CD4-positive, alpha-beta T cell treated with Interleukin-4 for 1 hour (primary cell): ENCODE measurements around the gene FADS3.
A peak's percentile ranks its signal among the peaks of the same experiment; 100 is the strongest.

Experiments
- DNase-seq, 2 donors: peaks; one replicate each; pipeline ENCODE4 v3.0.0-alpha.2; 2020 to 2022

Gene FADS3

DNA sequence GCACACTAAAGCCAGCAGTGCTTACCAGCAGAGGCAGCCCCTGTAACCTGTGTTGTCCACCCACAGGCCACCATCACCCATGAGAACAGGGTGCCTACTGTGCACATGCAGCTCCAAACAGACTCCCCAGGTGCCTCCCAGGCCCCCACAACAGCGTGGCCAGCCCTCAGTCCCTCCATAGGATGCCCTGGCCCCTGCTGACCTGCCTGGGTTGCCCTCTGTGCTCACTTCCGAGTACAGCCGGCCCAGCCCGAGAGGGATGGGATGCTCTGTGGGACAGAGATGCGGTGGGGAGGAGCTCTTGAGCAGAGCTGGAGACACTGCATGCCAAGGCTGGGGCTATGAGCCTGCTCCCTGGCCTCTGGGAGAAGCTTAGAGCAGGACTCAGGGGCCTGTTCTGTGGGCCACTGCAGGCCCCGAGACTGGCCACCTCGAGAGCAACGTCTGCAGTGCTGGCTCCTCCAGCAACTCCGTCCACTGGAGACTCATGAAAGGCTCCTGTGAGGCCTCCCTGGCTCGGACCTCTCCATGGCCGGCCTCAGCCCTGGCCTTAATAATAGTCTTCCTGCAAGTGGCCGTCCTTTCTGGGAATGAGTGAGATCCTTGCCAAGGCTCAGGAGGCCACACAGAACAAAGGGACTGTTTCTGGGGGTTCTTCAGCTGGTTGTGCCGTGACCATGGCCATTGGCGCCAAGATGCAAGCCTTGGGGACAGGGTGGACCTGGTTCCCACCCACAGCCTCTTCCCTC, 36.2 kb downstream of the FADS3 start:
- no peak for DNase-seq

DNA sequence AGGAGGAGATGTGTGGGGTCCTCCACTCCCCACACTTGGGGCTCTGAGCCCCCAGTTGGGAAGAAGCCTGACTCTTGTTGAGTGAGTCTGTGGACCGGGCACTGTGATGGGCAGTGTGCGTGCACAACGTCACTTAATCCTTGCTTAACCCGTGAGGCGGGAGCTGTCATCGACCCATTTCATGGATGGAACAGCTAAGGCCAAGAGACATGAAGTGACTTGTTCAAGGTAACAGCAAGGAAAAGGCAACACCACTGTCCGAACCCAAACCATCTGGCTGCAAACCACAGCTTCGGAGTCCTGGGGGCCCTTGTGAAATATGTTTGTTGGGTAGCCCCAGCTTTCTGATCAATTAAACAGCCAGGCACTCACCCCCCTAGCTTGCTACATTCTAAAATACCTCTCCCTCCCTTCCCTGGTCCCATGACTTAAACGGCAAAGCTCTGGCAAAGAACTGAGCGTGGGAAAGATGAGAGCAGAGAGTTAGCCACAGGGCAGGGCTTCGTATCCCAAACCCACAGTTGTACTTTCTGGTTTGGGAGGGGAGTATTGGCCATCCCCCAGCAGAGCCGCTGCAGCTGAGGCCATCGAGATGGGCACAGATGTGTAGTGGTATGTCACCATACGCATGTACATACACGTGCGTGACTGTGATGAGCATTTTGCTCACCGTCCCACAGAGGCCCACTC, 37.0 kb downstream of the FADS3 start:
- DNase-seq = no peak

DNA sequence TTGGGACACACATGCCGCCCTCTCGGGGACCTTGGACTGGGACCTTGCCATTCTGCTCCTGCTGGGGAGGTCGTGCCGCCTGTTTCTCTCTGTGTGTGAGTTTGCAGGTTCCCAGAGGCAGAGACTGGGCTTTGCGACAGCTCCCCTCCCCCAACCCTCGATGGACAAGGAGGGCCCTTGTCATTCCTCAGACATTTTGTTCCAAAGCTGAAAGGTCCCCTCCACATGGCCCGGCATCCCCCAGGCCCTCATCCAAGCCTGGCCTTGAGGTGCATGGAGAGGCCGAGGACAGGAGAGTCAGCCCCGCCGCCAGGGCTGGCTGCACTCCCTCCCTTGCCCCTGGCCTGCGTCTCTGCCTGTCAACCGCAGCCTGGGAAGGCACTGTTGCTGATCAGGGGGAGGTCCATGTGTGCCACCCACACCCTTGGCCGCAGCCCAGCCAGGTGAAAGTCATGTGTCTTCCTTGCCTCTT, 37.6 kb downstream of the FADS3 start:
- DNase-seq = no peak

DNA sequence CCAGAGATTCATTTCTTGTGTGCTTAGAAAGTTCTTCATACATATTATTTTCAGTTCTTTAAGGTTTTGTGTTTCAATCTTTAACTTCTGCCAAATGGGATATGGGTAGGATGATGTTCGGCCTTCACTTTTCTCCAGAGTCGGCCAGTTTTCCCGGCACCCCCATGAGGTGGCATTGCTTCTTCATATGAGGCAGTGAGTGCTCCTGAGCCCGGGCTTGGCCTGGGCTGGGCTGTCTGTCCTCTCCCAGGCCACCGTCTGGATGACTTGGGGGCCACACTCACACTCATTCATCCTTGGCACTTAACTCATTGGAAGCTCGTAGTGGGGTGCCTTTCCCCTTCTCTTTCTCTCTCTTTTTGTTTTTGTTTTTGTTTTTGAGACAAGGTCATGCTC, 39.4 kb downstream of the FADS3 start:
- no peak for DNase-seq

DNA sequence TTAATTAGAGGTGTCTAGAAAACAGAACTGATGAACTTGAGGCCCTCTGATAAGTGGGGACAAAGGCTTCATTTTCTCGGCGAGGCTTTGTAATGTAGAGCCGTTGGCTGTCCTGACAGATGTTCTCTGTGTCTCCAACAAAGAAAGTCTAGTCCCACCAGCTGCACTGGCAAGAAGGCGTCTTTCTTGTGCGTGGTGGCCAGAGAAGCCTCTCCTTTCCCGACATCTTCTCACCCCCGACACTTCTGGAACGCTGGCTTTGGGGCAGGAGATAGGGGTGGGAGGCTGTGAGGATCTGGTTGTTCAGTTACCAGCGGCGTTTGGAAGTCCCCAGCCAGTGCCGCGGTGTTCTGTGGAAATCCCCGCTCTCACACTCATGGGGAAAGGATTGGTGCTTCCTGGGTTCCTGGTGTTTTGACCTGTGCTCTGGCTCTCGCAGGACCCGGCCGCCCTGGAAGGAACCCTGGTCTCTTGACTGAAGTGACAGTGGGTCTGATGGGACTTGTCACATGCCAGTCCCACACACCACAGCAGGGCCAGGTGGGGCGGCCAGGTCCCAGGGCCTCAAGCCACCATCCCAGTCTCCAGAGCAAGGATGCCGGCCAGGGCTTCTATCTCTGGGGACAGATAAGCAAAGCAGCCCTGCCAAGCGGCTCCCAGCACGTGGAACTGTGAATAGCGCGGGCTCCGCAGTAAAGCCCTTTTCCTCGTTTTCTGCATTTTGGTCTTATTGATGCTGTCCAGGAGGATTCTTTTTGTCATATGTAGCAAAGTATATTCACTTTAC, 40.0 kb downstream of the FADS3 start:
- no peak for DNase-seq

DNA sequence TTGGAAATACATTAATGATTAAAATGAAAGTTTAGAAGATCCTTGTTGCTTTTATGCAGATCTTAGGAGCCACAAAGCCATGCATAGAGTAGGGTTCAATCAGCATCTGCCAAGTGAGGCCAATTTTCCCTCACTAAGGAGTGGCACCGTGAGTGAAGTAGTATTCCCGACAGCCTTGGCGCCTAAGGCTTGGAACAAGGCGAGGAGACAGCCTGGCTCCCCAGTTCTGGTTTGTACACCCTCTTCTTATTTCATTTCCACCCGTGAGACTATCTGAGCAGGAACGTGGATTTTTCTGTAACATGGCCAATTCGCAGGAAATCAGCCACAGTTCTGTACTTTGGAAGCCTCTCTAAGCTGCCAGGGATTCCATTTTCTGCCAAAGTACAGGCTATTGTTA, 40.7 kb downstream of the FADS3 start:
- no peak for DNase-seq

DNA sequence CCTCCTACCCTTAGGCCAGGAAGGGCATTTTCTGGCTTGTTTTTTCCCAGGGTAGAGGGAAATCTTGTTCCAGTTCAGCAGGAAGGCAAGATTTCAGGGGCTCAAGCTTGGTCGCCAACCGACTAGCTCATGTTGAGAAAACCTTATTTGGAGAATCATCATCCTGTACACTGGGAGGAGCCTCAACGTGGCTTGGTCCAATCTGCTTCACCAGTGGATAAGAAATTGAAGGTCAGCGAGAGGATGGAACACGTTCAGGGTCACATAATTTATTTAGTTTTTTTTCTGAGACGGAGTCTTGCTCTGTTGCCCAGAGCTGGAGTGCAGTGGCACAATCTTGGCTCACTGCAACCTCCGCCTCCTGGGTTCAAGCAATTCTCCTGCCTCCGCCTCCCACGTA, 42.7 kb downstream of the FADS3 start:
- no peak for DNase-seq

DNA sequence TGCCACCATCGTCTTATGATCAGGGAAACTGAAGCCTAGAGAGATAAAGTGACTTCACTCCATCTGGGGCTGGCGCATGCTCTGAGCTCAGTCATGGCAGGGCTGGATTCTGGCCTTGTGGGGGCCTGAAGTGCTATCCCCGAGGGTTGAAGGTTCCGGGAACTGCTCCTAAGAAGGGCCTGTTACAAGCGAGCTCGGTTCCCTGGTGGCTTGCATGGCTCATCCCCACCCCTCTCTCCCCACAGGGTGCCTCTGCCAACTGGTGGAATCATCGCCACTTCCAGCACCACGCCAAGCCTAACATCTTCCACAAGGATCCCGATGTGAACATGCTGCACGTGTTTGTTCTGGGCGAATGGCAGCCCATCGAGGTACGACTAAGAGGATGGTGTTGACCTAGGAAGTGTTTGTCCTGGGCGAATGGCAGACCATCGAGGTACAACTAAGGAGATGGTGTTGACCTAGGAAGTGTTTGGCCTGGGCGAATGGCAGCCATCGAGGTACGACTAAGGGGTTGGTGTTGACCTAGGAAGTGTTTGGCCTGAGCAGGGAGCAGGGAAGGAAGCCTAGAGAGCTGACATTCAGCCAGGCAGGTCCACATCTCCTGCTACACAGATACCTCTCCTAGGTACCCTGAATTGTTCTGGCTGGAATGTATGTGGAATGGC, 43.3 kb downstream of the FADS3 start:
- DNase-seq = no peak

DNA sequence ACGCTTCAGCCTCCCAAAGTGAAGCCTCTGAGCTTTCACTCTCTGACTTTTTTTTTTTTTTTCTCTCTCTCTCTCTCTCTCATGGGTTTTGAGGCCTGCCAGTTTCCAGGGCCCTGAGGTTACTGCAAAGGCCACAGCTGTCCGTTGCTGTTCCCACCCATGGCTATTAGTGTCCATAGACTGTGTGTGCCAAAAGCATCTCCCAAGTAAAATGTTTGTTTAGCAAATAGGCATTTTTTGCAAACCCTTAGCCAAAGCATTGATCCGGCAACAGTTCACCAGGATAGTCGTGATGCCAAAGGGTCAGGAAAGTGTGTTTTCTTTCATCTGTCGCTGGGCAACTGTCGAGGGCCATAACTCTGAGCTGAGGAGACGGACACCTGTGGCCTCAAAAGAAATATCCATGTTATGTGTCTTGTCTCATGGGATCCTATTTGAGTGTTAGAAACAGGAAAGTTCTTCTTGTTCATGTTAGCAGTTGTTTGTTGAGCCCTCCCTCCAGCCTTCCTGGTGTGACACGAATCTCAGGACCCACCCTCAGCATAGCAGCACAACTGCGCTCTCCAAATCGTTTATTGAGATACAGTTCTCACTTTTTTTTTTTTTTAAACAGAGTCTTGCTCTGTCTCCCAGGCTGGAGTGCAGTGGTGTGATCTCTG, 44.9 kb downstream of the FADS3 start:
- DNase-seq = no peak

DNA sequence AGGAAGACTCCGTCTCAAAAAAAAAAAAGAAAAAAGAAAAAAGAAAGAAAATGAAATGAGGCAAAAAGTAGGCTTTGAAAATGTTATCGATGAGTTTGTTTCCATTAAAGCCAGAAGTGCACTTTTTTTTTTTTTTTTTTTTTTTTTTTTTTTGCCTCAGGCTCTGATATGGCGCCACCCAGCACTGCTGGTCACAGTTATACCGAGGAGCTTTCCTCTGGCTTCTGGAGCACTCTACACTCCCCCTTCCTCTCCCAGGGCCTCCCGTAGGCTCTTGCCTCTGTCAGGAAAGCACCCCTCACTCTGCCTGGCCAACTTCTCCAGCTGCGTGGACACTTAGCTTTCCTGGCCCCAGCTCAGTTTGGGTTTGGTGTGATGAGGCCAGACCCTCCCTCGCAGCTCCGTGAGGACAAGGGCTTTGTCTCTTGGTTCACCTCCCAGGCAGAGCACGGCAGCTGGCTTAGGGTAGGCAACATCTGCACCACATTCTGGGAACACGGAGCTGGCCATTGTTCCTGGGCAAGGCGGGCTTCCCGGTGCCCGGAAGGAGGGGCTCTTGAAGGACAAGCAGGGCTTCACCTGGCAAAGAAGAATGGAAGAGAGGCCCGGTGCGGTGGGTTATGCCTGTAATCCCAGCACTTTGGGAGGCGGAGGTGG, 46.3 kb downstream of the FADS3 start:
- DNase-seq = no peak

DNA sequence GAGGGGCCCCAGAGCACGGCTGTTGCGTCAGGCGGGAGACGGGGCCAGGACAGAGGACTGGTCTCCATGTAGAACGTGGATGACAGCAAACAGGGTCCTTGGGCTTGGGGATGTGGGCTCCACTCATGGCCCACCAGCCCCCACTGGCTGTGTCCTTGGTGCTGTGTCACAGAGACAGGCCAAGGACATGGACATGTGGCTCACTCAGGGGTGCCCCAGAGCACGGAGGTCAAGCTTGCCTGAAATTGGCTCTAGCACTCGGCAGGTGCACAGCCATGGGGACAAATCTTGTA, 48.9 kb downstream of the FADS3 start:
- no peak for DNase-seq

DNA sequence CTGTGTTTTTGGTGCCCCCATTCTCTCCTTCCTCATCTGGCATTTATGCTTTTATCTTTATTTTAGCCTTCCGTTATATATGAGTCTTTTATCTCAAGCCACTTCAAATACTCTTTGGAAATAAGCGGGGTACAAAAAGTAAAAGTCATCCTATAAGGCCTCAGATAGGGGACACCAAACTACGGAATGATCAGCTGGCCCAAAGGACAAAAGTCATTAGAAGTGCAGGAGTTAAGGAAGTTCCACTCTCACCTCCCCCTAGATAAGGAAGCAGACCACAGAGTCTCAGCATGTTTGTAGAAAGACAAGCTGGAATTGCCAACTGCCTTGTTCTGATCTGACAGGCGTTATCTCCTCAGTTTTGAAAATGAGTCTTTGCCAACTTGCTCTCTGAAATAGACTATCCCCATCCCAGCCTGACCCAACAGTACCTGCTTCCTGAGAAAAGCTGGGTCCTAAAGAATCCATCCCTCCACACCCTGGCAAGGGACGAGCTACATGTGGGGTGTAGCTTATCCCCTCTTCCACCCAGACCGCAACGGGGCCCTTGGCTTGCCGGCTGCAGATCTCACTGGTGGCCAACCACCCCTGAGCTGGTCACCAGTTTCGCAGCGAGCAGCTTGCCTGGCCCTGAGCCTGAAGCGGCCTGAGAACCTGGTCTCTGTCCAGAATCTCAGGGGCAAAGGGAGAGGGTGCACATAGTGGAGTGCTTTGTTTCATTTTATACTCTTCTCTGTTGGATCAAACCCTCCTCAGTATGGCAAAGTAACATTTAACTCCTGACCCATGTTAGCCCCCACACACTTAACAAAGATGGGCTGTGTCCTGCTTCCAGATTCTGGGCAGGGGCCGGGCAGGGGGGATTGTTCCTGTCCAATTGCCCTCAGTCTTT, 49.5 kb downstream of the FADS3 start:
- no peak for DNase-seq

DNA sequence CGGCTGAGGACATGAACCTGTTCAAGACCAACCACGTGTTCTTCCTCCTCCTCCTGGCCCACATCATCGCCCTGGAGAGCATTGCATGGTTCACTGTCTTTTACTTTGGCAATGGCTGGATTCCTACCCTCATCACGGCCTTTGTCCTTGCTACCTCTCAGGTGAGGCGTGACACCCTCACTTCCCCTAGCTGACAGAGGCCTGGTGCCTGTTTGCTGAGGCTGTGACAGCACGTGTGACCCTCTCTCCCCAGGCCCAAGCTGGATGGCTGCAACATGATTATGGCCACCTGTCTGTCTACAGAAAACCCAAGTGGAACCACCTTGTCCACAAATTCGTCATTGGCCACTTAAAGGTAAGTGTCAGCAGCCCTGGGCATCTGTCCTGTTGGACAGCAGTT, 51.0 kb downstream of the FADS3 start:
- DNase-seq = no peak

DNA sequence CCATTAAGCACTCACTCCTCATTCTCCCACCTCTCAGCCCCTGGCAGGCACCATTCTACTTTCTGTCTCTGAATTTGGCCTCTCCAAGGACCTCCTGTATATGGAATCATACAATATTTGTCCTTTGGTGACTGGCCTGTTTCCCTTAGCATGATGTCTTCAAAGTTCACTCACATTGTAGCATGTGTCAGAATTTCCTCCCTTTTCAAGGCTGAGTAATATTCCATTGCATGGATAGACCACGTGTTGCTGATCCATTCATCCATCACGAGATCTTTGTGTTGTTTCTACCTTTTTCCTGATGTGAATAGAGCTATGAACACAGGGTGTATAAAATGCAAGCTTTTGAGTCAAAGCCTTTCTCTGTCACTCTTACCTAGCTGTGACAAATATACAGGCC, 51.6 kb downstream of the FADS3 start:
- DNase-seq = no peak

DNA sequence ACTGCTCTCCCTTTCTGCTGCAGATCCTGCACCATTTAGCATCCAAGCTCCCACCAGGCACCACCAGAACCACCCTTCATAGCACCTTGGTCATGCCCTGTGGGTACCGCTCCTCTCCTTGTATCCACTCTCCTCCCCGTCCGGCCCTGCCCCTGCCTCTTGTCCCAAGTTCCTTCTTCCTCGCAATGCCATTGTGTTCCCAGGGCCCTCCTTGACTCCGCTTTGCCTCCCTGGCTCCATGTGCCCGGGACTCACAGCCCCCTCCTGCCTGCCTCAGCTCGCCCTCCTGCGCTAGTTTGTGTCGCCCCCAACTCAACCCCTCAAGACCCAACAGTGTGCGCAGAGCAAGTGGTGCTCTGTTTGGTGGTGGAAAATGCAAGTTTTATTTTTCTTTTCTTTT, 52.4 kb downstream of the FADS3 start:
- DNase-seq = no peak

DNA sequence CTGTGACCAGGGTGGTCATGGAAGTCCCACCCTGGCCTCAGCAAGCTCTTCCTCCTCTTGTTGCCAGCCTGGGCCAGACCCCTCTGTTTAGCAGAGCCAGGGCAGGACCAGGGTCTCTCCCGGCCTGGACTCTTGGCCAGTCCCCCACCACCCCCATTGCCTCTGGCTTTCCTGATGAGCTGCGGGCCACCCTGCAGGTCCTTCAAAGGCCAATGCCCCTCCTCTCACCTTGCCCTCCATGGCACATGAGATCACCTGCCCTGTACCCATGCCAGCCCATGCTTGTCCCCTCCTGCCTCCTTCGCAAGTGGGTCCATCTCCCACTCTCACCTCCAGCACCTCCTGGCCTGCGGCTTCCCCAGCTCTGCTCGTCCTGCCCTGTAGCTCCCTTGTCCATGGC, 52.8 kb downstream of the FADS3 start:
- no peak for DNase-seq

DNA sequence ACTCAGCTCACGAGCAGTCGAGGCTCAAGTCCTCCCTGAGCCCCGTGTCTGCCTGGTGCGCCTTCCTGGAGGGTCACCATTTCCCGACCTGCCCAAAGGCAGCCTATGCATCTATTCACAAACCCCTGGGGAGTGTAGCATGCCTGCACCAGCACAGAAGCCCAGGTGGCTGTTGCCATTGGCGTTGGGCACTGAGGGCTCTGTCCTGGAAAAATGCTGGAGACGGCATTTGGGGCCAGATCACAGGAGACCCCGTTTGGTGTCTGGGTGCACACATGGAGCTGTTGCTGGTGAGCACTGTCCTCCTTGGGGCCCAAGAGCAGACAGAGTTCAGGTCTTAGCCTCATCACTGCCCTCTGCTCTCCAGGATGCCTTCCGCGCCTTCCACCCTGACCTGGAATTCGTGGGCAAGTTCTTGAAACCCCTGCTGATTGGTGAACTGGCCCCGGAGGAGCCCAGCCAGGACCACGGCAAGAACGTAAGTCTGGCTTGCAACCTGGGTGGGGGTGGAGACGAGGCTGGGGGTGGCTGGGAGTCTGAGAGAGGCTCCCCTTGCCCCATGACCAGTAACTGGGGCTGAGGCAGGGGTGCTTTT, 53.8 kb downstream of the FADS3 start:
- no peak for DNase-seq

DNA sequence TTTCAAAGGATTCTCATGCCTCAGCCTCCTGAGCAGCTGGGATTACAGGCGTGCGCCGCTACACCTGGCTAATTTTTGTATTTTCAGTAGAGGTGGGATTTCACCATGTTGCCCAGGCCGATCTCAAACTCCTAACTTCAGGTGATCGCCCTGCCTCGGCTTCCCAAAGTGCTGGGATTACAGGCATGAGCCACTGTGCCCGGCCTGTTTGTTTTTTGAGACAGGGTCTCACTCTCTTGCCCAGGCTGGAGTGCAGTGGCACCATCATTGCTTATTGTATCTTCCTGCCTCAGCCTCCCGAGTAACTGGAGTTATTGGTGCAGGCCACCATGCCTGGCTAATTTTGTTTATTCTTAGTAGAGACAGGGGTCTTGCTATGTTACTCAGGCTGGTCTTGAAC, 55.2 kb downstream of the FADS3 start:
- DNase-seq = no peak

DNA sequence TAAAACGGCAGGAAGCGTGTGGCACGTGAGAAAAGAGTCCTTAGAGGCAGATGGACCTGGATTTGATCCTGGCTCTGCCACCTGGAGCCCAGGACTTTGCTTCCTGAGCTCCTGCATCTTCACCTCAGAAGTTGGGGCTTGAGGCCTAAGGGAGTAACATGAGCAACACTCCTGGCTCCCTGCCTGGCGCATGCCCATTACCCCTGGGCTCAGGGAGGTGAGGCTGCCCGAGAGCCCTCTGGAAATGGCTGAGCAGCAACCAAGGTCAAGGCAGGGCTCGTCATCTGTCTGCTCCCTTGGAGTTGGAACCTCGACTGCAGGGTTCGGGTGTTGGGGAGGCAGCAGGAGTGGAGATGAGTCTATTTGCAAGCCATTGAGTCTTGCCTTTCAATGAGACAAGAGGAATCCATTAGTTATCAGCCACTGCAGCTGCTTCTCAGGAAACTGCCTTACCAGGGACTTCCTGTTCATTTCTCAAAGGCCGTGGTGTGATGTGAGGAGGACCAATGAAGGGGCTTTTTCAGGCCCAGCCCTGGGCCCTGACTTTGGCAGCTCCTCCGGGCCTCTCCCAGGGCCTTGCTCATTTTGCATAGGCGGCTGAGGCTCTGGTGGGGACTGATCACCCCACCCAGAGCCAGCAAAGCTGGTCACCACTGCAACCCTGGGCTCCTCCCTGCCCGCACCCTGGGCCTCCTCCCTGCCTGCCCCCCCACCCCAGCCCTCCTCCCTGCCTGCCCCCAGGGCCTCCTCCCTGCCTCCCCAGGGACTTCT, 56.9 kb downstream of the FADS3 start:
- peak; percentile 69 to 70 for DNase-seq

DNA sequence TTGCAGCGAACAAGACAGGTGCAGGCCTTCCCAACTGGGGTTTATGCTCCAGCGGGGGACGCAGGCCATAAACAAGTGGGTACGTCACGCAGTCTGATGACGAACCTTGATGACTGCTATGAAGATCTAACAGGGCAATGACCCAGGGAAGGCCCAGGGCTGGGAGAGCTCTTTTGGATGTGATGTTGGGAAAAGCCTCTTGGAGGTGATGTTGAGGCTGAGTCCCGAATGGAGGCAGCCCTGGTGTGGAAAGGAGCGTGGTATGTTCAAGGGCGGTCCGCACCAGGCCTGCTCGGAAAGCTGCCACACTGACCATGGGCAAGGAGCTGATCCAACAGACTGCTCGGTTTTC, 57.4 kb downstream of the FADS3 start:
- no peak for DNase-seq
